Prostate gland (tissue), 2 donors: Measurements from ENCODE around the gene PC. TPM values are rescaled to one million over a fixed set of nuclear protein-coding genes. Genes with fewer than 3 reads are reported as not detected.
"Not testable (repeated sequence)": the region's sequence is repeated elsewhere in the genome, so short reads cannot be mapped to it uniquely, and the experiment has no call there.

ENCODE experiments used
- DNase-seq: peaks from one replicate; pipeline ENCODE4 v3.0.0-alpha.2; 2019; ENCODE audit warnings: low spot score
- H3K27ac ChIP-seq, 2 donors: fragments of 200-600 bp; sonication (generic); 2 replicates each; pipeline ENCODE4 v1.5.1; 2017 to 2019
- H3K27me3 ChIP-seq: fragments of 200-600 bp; sonication (generic); replicated peaks from 2 replicates; pipeline ENCODE4 v1.5.1; 2019; ENCODE audit not compliant: insufficient read depth
- H3K36me3 ChIP-seq, 2 donors: fragments of 200-600 bp; sonication (generic); 1 replicate in 1 of 2; 2 replicates in 1 of 2; pipeline versions ENCODE4 v1.5.1 to v1.8.1; 2017 to 2019
- H3K4me1 ChIP-seq: fragments of 200-600 bp; sonication (generic); replicated peaks from 2 replicates; pipeline ENCODE4 v1.5.1; 2019
- H3K4me3 ChIP-seq, 2 donors: fragments of 200-600 bp; sonication (generic); 2 replicates each; pipeline ENCODE4 v1.5.1; 2017 to 2019
- H3K9me3 ChIP-seq: fragments of 200-600 bp; sonication (generic); 2 replicates; pipeline ENCODE4 v1.5.1; 2017
- POLR2A ChIP-seq: fragments of 450-650 bp; IDR thresholded peaks from one replicate; pipeline ENCODE4 v1.6.1; 2016; ENCODE audit warnings: antibody characterized with exemption, mild to moderate bottlenecking
- POLR2AphosphoS5 ChIP-seq: sonication (generic); formaldehyde crosslinking; IDR thresholded peaks from one replicate; pipeline ENCODE4 v1.6.1; 2017; ENCODE audit warnings: antibody characterized with exemption
- WGBS: methylation state at CpG from one replicate; pipeline ENCODE4 v1.1.5; 2018; 5-methylcytosine and 5-hydroxymethylcytosine counted together
- intact Hi-C: fragments of 100-400 bp; cut with DNase I; formaldehyde crosslinking; loops from one replicate; pipeline ENCODE4 v1.14.2; 2022
- total RNA-seq, 2 donors: library from RNA; depleted of rRNA; stranded (reverse); fragments of >200 nt; gene quantifications; one replicate each; pipeline ENCODE4 v1.1.0, GENCODE V29; 2016
- TF ChIP-seq, protein P1 (sequence below), 4 experiments: fragments of 200-600 bp in 2 of 4; fragments of 450-650 bp in 2 of 4; sonication (generic) in 2 of 4; IDR thresholded peaks; 1 replicate in 3 of 4; 2 replicates in 1 of 4; pipeline ENCODE4 v1.5.1; 2016 to 2019; ENCODE audit warnings: antibody characterized with exemption in 4 of 4, mild to moderate bottlenecking in 2 of 4, moderate library complexity in 2 of 4

The PC gene
- total RNA-seq, 2 donors from 2014 or later: 42.8 to 43.4 TPM

GRCh38 chr11:66834943-66835342, 123.2 kb downstream of the PC start:
- WGBS: 81% methylated on average over 5 of the region's 5 CpGs
- intact Hi-C loops: loop anchor here (1.0 kb wide), 1 partner anchor 141 kb away; no protein-coding TSS in a partner anchor

DNA sequence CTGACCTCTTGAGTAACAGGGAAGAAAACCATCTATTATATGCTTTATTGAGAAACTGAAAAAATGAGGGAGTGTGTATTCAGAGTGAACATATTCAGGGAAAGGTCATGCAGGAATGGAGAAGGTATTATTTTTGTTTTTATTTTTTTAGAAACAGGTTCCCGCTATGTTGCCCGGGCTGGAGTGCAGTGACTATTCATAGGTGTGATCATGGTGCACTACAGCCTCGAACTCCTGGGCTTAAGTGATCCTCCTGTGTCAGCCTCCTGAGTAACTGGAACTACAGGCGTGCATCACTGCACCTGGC, 123.7 kb downstream of the PC start:
- Histone ChIP-seq H3K36me3 (no peaks in the 10 kb centered on the region), H3K27ac (no peak overlapping the region), H3K27me3 (no peaks in the 10 kb centered on the region), H3K4me3 (no peak overlapping the region), H3K4me1 (no peaks in the 10 kb centered on the region), H3K9me3 (no peaks in the 10 kb centered on the region)
- intact Hi-C loops: loop anchor here (1.0 kb wide), 1 partner anchor 140 kb away; no protein-coding TSS in a partner anchor
- no peak for DNase-seq
- TF ChIP-seq POLR2AphosphoS5 (no peak), POLR2A (no peak)
- TF ChIP-seq, protein P1, sequence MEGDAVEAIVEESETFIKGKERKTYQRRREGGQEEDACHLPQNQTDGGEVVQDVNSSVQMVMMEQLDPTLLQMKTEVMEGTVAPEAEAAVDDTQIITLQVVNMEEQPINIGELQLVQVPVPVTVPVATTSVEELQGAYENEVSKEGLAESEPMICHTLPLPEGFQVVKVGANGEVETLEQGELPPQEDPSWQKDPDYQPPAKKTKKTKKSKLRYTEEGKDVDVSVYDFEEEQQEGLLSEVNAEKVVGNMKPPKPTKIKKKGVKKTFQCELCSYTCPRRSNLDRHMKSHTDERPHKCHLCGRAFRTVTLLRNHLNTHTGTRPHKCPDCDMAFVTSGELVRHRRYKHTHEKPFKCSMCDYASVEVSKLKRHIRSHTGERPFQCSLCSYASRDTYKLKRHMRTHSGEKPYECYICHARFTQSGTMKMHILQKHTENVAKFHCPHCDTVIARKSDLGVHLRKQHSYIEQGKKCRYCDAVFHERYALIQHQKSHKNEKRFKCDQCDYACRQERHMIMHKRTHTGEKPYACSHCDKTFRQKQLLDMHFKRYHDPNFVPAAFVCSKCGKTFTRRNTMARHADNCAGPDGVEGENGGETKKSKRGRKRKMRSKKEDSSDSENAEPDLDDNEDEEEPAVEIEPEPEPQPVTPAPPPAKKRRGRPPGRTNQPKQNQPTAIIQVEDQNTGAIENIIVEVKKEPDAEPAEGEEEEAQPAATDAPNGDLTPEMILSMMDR (IDR thresholded peaks at IDR 0.05): no peak
- 57% methylated on average over 4 of the region's 4 CpGs for WGBS

More at GRCh38 chr11:66834943-66835342, 123.2 kb downstream of the PC start:
- Histone ChIP-seq H3K36me3 (no peaks in the 10 kb centered on the region), H3K27me3 (no peaks in the 10 kb centered on the region), H3K9me3 (no peaks in the 10 kb centered on the region), H3K27ac (no peak overlapping the region), H3K4me1 (no peaks in the 10 kb centered on the region), H3K4me3 (no peak overlapping the region)
- DNase-seq: no peak
- TF ChIP-seq POLR2AphosphoS5: no peak
- no peak for TF ChIP-seq POLR2A
- TF ChIP-seq, protein P1 (IDR thresholded peaks at IDR 0.05): no peak

GRCh38 chr11:66824573-66824972, 133.6 kb downstream of the PC start:
- H3K27me3 ChIP-seq, H3K4me1 ChIP-seq, H3K9me3 ChIP-seq, DNase-seq, H3K27ac ChIP-seq, intact Hi-C loops, H3K36me3 ChIP-seq, H3K4me3 ChIP-seq: not testable (repeated sequence)
- WGBS: 100% methylated on average over 4 of the region's 4 CpGs

GRCh38 chr11:66823700-66824099, 134.5 kb downstream of the PC start:
- H3K27me3 ChIP-seq: no peaks in the 10 kb centered on the region
- no peak overlapping the region for H3K4me3 ChIP-seq
- intact Hi-C loops: no loop called here
- TF ChIP-seq POLR2AphosphoS5: no peak
- TF ChIP-seq, protein P1 (IDR thresholded peaks at IDR 0.05): no peak
- TF ChIP-seq POLR2A: no peak
- H3K27ac ChIP-seq: no peak overlapping the region
- WGBS: 96% methylated on average over 4 of the region's 4 CpGs
- no peaks in the 10 kb centered on the region for H3K4me1 ChIP-seq
- no peak for DNase-seq
- no peaks in the 10 kb centered on the region for H3K36me3 ChIP-seq
- H3K9me3 ChIP-seq: no peaks in the 10 kb centered on the region

DNA sequence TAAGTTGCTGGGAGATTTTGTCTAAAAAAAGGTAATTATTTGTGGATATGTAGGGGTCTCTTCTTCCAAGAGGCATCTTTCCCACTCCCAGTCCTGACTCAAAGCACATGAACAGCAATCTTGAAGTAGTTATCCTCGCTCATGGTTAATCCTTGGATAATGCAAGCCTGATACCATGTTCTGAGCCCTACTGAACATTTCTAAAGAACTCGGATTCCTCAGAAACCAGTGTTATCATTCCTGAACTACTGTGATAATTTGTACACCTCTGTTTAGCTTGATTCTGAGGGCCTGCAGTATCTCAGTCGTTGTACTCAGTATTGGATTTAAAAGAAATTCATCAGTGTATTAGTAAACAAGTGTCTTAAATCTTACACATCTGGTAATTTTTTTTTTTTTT, 137.3 kb downstream of the PC start:
- TF ChIP-seq, protein P1 (IDR thresholded peaks at IDR 0.05): no peak
- TF ChIP-seq POLR2A: no peak
- no peak for TF ChIP-seq POLR2AphosphoS5
- H3K27me3 ChIP-seq: no peaks in the 10 kb centered on the region
- WGBS: 84% methylated on average over 3 of the region's 3 CpGs
- no peaks in the 10 kb centered on the region for H3K9me3 ChIP-seq
- no peaks in the 10 kb centered on the region for H3K36me3 ChIP-seq
- no peak overlapping the region for H3K27ac ChIP-seq
- no peaks in the 10 kb centered on the region for H3K4me1 ChIP-seq
- intact Hi-C loops: no loop called here
- DNase-seq: no peak
- no peak overlapping the region for H3K4me3 ChIP-seq
